Large intestine (tissue), 3 donors: ENCODE results near the gene EIF2B2. TPM values are rescaled to one million over a fixed set of nuclear protein-coding genes. Genes with fewer than 3 reads are reported as not detected.

ENCODE experiments used
- DNase-seq, 2 donors: peaks; one replicate each; pipeline versions ENCODE4 v3.0.0 to v3.0.0-alpha.2; 2013
- H3K27ac ChIP-seq: one replicate; pipeline ENCODE4 v1.5.1; 2013; ENCODE audit warnings: low read length
- H3K27me3 ChIP-seq: 2 replicates; pipeline ENCODE4 v1.6.1; 2013; ENCODE audit warnings: low read length; ENCODE audit not compliant: control insufficient read depth, insufficient read depth
- H3K36me3 ChIP-seq: 2 replicates; pipeline ENCODE4 v1.6.1; 2013; ENCODE audit warnings: low read length; ENCODE audit not compliant: control insufficient read depth, insufficient read depth
- H3K4me1 ChIP-seq: one replicate; pipeline ENCODE4 v1.6.1; 2013; ENCODE audit warnings: low read length; ENCODE audit not compliant: control insufficient read depth, insufficient read depth
- H3K4me3 ChIP-seq: one replicate; pipeline ENCODE4 v1.5.1; 2013; ENCODE audit warnings: low read length
- H3K9me3 ChIP-seq: one replicate; pipeline ENCODE4 v1.6.1; 2013; ENCODE audit warnings: mild to moderate bottlenecking, low read depth, low read length, moderate library complexity; ENCODE audit not compliant: control insufficient read depth
- WGBS: methylation state at CpG from one replicate; pipeline ENCODE4 v1.1.5; 2013; ENCODE audit warnings: low lambda C conversion rate; ENCODE audit not compliant: insufficient coverage; 5-methylcytosine and 5-hydroxymethylcytosine counted together
- polyA plus RNA-seq: library from polyadenylated mRNA; unstranded; fragments of 120-200 nt; gene quantifications from one replicate; pipeline ENCODE4 v1.2.1, GENCODE V29; 2013

The EIF2B2 gene
- polyA plus RNA-seq, 1 donor = 39.8 TPM

DNA sequence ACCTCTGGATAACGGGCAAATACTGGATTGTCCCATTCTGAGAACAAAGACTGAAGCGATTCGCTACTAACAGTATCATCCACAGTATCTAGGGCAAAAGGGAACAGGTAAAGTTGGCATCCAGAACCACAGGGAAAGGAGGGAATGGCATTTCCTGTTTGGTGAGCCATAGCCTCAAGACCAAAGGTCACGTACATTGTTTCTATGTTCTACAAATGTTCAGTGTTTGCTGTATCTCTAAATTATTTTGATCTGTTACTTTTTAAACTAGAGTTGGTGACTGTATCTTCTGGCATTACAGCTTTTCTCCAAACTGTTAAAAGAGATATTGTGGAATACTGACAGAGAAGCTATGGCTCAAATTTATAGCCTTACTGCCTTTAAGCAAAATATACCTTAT is 38.9 kb downstream of the EIF2B2 start:
- no peaks in the 10 kb centered on the region for H3K9me3 ChIP-seq
- peak overlapping the region; percentile 21 for H3K27ac ChIP-seq
- peak; percentile 26 to 66 for DNase-seq
- no peak overlapping the region for H3K4me3 ChIP-seq
- peaks cover 5% of the 10 kb centered on the region for H3K4me1 ChIP-seq
- H3K36me3 ChIP-seq = peaks cover 18% of the 10 kb centered on the region
- no peaks in the 10 kb centered on the region for H3K27me3 ChIP-seq
- no CpG with 5 or more reads among the region's 4 CpGs for WGBS

DNA sequence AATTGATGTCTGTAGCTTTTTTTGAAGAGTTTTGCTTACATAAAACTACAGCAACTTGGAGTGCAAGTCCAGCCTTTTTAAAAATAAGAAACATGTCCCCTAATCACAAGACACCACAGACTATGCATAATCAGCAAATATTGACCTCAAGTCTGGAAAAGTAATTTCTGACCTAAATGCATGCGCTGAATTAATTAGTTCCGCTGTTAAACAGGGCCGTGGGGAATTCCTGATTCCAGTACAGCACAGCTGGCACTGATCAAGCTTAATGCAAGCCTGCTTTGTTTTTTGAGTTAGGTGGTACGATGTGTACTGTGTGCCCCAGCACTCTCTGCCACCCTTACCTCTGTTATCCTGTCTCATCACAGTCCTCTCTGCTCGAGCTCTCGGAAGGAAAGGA is 39.3 kb downstream of the EIF2B2 start:
- no CpG with 5 or more reads among the region's 6 CpGs for WGBS
- no peaks in the 10 kb centered on the region for H3K9me3 ChIP-seq
- no peaks in the 10 kb centered on the region for H3K27me3 ChIP-seq
- peaks cover 5% of the 10 kb centered on the region for H3K4me1 ChIP-seq
- no peak for DNase-seq
- no peak overlapping the region for H3K4me3 ChIP-seq
- H3K27ac ChIP-seq = peak overlapping the region; percentile 21
- H3K36me3 ChIP-seq = peaks cover 14% of the 10 kb centered on the region

- no peak for DNase-seq
- H3K27ac ChIP-seq = no peak overlapping the region
- no peaks in the 10 kb centered on the region for H3K9me3 ChIP-seq
- WGBS = 58% methylated on average over 2 of the region's 2 CpGs
- H3K4me3 ChIP-seq = no peak overlapping the region
- H3K4me1 ChIP-seq = peaks cover 5% of the 10 kb centered on the region
- H3K27me3 ChIP-seq = no peaks in the 10 kb centered on the region
- peaks cover 7% of the 10 kb centered on the region for H3K36me3 ChIP-seq
These were observed 41.6 kb downstream of the EIF2B2 start for GRCh38 chr14:75044322-75044721.

GRCh38 chr14:75044752-75045151 is 42.0 kb downstream of the EIF2B2 start:
- Histone ChIP-seq H3K4me3 (no peak overlapping the region), H3K9me3 (no peaks in the 10 kb centered on the region), H3K27ac (no peak overlapping the region), H3K36me3 (peaks cover 9% of the 10 kb centered on the region), H3K27me3 (no peaks in the 10 kb centered on the region), H3K4me1 (peaks cover 5% of the 10 kb centered on the region)
- DNase-seq = no peak
- no CpG with 5 or more reads among the region's 8 CpGs for WGBS

- no peak overlapping the region for H3K27ac ChIP-seq
- no peaks in the 10 kb centered on the region for H3K9me3 ChIP-seq
- DNase-seq = no peak
- no peak overlapping the region for H3K4me3 ChIP-seq
- no CpG with 5 or more reads among the region's 5 CpGs for WGBS
- no peaks in the 10 kb centered on the region for H3K27me3 ChIP-seq
- H3K36me3 ChIP-seq = peaks cover 9% of the 10 kb centered on the region
- peaks cover 11% of the 10 kb centered on the region for H3K4me1 ChIP-seq
These were observed 43.6 kb downstream of the EIF2B2 start for GRCh38 chr14:75046275-75046674.

DNA sequence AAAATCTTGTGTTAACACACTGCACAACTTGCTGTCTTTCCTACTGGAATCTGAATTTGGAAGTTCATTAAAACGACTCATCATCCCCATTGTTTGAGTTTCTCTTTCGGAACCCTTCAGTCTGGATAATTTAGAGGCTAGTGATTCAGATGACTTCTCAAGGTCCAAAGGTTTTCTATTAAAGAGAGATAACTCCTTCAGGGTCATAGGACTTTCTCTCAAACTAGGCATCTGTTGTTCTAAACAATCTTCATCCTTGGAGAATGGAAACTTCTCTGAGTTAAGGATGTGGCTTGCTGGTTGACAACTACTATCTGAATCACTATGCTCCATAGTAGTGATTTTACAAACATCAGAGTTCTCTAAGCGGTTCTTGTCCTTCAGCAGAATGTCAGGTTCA is 44.2 kb downstream of the EIF2B2 start:
- Histone ChIP-seq H3K27me3 (no peaks in the 10 kb centered on the region), H3K36me3 (peaks cover 9% of the 10 kb centered on the region), H3K4me3 (no peak overlapping the region), H3K9me3 (no peaks in the 10 kb centered on the region), H3K4me1 (peaks cover 11% of the 10 kb centered on the region), H3K27ac (no peak overlapping the region)
- DNase-seq = no peak
- no CpG with 5 or more reads among the region's 3 CpGs for WGBS

DNA sequence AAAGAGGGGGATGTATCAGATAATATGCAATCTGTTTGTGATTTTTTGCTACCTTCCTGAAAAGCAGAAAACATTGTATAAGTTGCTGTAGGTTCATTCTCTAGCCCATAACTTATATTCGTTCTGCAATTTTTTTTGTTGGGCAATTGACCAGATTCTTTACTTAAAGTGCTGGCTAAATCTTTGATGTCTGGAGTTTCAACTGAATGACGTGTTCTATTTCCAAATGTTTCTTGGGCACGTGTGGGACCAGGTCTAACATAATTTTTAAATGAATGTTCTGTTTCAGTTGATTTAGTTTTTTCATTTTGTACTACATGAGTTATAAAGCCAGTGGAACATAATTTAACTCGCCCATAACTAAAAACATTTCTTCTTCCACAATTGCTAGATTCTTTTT is 44.8 kb downstream of the EIF2B2 start:
- H3K9me3 ChIP-seq = no peaks in the 10 kb centered on the region
- no peak for DNase-seq
- WGBS = 92% methylated on average over 2 of the region's 4 CpGs
- H3K27ac ChIP-seq = no peak overlapping the region
- H3K4me1 ChIP-seq = peaks cover 6% of the 10 kb centered on the region
- no peak overlapping the region for H3K4me3 ChIP-seq
- H3K27me3 ChIP-seq = no peaks in the 10 kb centered on the region
- H3K36me3 ChIP-seq = peaks cover 6% of the 10 kb centered on the region

GRCh38 chr14:75048101-75048500 is 45.4 kb downstream of the EIF2B2 start:
- H3K27me3 ChIP-seq = no peaks in the 10 kb centered on the region
- 83% methylated on average over 2 of the region's 2 CpGs for WGBS
- no peak overlapping the region for H3K27ac ChIP-seq
- H3K4me1 ChIP-seq = peaks cover 6% of the 10 kb centered on the region
- no peak overlapping the region for H3K4me3 ChIP-seq
- H3K36me3 ChIP-seq = peaks cover 6% of the 10 kb centered on the region
- H3K9me3 ChIP-seq = no peaks in the 10 kb centered on the region
- DNase-seq = no peak

DNA sequence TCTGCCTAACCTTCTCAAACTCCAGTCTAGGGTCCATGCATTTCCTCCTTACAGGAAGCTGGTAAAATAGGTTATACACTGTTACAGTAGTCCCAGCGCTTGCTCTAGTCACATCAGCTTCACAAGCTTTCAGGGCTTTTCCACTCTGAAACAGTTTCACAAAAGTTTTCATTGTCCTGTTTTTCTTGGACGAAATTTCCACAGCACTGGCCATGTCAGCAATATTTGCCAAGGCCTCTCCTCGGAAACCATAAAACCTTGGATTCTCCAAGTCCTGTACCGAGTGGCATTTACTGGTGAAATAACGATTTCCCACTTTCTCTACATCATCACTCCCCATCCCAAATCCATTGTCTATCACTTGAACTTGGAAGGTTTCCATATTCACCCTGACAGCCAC is 46.4 kb downstream of the EIF2B2 start:
- Histone ChIP-seq H3K4me1 (peaks cover 6% of the 10 kb centered on the region), H3K9me3 (no peaks in the 10 kb centered on the region), H3K36me3 (peaks cover 6% of the 10 kb centered on the region), H3K4me3 (no peak overlapping the region), H3K27ac (no peak overlapping the region), H3K27me3 (no peaks in the 10 kb centered on the region)
- DNase-seq = no peak
- WGBS = no CpG with 5 or more reads among the region's 5 CpGs

GRCh38 chr14:75049731-75050201 is 47.0 kb downstream of the EIF2B2 start:
- Histone ChIP-seq H3K4me1 (peaks cover 6% of the 10 kb centered on the region), H3K36me3 (peaks cover 6% of the 10 kb centered on the region), H3K27ac (no peak overlapping the region), H3K4me3 (no peak overlapping the region), H3K27me3 (no peaks in the 10 kb centered on the region), H3K9me3 (no peaks in the 10 kb centered on the region)
- DNase-seq = no peak
- WGBS = 100% methylated on average over 1 of the region's 3 CpGs

- no peaks in the 10 kb centered on the region for H3K9me3 ChIP-seq
- peak; percentile 88 to 94 for DNase-seq
- peak within 1 kb of the TSS; percentile 65 for H3K4me3 ChIP-seq
- peaks cover 6% of the 10 kb centered on the region for H3K36me3 ChIP-seq
- no peaks in the 10 kb centered on the region for H3K27me3 ChIP-seq
- peak within 1 kb of the TSS; percentile 84 for H3K27ac ChIP-seq
- H3K4me1 ChIP-seq = peaks cover 6% of the 10 kb centered on the region
- no CpG with 5 or more reads among the region's 59 CpGs for WGBS
These were observed 48.3 kb downstream of the EIF2B2 start, which contains the start of gene MLH3 for GRCh38 chr14:75050852-75051555. MLH3 (minus strand) TSS chr14:75051467; CDS start chr14:75049655, 1,812 bp downstream.
